HEK293T (cell line): Measurements from ENCODE around the gene MBD3L5.
"Not testable (repeated sequence)": the region's sequence is repeated elsewhere in the genome, so short reads cannot be mapped to it uniquely, and the experiment has no call there.

Source experiments
- CTCF ChIA-PET: fragments of 350-600 bp; formaldehyde crosslinking; extraction: SDS; loops from one replicate; lab custom pipeline; 2021; ENCODE audit warnings: antibody characterized with exemption, inconsistent platforms; lab: Yijun Ruan, JAX
- POLR2A ChIA-PET: fragments of 350-600 bp; formaldehyde crosslinking; extraction: SDS; loops from one replicate; lab custom pipeline; 2020; ENCODE audit warnings: antibody characterized with exemption, inconsistent platforms; lab: Yijun Ruan, JAX
- DNase-seq: peaks from one replicate; pipeline ENCODE4 v3.0.0; 2012; ENCODE audit warnings: mixed read lengths; ENCODE audit errors: extremely low spot score
- ARNT ChIP-seq: fragments of 450-650 bp; IDR thresholded peaks from 2 replicates; pipeline ENCODE4 v1.6.1; 2017; ENCODE audit warnings: mild to moderate bottlenecking
- BHLHE40 ChIP-seq: fragments of 450-650 bp; IDR thresholded peaks from 2 replicates; pipeline ENCODE4 v1.6.1; 2016; ENCODE audit warnings: mild to moderate bottlenecking, moderate library complexity, borderline replicate concordance
- CTBP1 ChIP-seq: fragments of 450-650 bp; IDR thresholded peaks from 2 replicates; pipeline ENCODE4 v1.6.1; 2016; ENCODE audit warnings: borderline replicate concordance
- ELF4 ChIP-seq: fragments of 450-650 bp; IDR thresholded peaks from 2 replicates; pipeline ENCODE4 v1.6.1; 2017; ENCODE audit warnings: antibody characterized with exemption
- FOXA1 ChIP-seq: fragments of 450-650 bp; IDR thresholded peaks from 2 replicates; pipeline ENCODE4 v1.6.1; 2016; ENCODE audit warnings: mild to moderate bottlenecking
- FOXK2 ChIP-seq: fragments of 450-650 bp; IDR thresholded peaks from 2 replicates; pipeline ENCODE4 v1.6.1; 2016; ENCODE audit warnings: mild to moderate bottlenecking
- FOXM1 ChIP-seq: fragments of 450-650 bp; IDR thresholded peaks from 2 replicates; pipeline ENCODE4 v1.6.1; 2017; ENCODE audit warnings: mild to moderate bottlenecking, borderline replicate concordance
- HDGF ChIP-seq: fragments of 450-650 bp; IDR thresholded peaks from 2 replicates; pipeline ENCODE4 v1.6.1; 2017; ENCODE audit warnings: antibody characterized with exemption, borderline replicate concordance
- L3MBTL2 ChIP-seq: fragments of 450-650 bp; conservative IDR thresholded peaks from 2 replicates; pipeline ENCODE4 v1.6.1; 2016; ENCODE audit warnings: mild to moderate bottlenecking
- LEF1 ChIP-seq: fragments of 450-650 bp; IDR thresholded peaks from 2 replicates; pipeline ENCODE4 v1.6.1; 2017; ENCODE audit warnings: mild to moderate bottlenecking, borderline replicate concordance
- NFRKB ChIP-seq: fragments of 450-650 bp; IDR thresholded peaks from 2 replicates; pipeline ENCODE4 v1.6.1; 2016; ENCODE audit warnings: mild to moderate bottlenecking, moderate library complexity
- SP1 ChIP-seq: fragments of 450-650 bp; IDR thresholded peaks from 2 replicates; pipeline ENCODE4 v1.6.1; 2017
- SUZ12 ChIP-seq: fragments of 450-650 bp; IDR thresholded peaks from 2 replicates; pipeline ENCODE4 v1.6.1; 2016; ENCODE audit warnings: mild to moderate bottlenecking
- TARDBP ChIP-seq: fragments of 450-650 bp; IDR thresholded peaks from 2 replicates; pipeline ENCODE4 v1.6.1; 2016
- ZNF384 ChIP-seq: fragments of 450-650 bp; IDR thresholded peaks from 2 replicates; pipeline ENCODE4 v1.6.1; 2016
- TF ChIP-seq, protein P1 (sequence below): fragments of 450-650 bp; IDR thresholded peaks from 2 replicates; pipeline ENCODE4 v1.6.1; 2016

MBD3L5 gene

DNA sequence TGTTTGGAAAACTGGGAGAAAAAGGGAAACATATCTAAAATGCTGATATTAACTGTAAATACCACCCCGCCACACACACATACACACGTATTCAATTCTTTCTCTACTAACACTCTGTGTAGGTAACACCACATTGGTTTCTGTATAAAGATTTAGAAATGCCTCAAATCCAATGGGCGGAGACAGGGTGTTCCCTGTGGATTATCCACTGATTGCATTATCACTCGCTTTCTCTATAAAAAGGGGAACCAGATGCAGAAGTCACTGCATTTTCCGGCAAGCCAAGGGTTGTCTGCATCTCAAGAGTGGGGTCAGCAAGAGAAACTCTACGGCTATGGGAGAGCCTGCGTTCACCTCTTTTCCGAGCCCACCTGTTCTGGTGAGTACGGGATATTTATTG is at the start of gene MBD3L5:
Gene MBD3L5, plus strand, starts transcription at position 301 of the 400 bp plus-strand sequence. Its CDS starts 34 bp downstream, at position 335.
- POLR2A ChIA-PET: interaction anchor here (0.6 kb wide), 1 partner anchor 39 kb away, joined by 3 read pairs; the partner anchor contains the start of gene ZNF557
- CTCF ChIA-PET, DNase-seq: not testable (repeated sequence)

DNA sequence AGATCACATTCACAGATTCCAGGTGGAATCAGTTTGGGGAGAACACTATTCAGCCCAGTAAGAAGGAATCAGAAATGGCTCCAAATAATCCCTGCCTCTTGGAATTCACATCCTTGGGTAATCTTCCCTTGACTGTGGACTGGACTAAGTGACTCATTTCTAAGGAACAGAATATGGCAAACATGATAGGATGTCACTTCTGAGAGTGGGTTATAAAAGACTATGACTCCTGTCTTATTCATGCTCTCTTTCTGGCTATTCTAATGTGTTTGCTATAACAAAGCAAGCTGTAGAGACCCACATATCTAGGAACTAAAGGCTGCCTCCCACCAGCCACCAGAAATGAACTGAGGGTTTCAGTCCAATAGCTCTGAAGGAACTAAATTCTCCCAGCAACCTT is 46.9 kb upstream of the MBD3L5 start:
- POLR2A ChIA-PET: no interaction called here
- CTCF ChIA-PET: no interaction called here
- TF ChIP-seq LEF1 (no peak), FOXM1 (no peak)

DNA sequence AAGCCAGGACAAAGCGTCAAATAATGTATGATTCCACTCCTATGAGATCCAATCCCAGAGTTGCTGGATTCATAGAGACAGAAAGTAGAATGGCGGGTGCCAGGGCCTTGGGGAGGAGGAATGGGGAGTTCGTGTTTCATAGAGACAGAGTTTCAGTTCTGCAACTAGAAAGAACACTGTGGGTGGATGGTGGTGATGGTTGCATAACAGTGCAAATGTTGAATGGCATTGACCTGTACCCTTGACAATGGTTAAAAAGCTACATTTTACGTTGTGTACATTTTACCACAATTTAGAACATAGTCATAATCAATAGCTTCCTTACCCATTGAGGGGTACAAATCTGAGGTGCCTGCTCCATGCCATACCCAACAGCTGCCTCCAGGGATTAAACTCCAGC is 42.5 kb upstream of the MBD3L5 start:
- POLR2A ChIA-PET: no interaction called here
- CTCF ChIA-PET: no interaction called here
- TF ChIP-seq CTBP1: no peak
- no peak for TF ChIP-seq TARDBP
- no peak for TF ChIP-seq ZNF384
- TF ChIP-seq FOXM1: no peak
- TF ChIP-seq ARNT: no peak
- no peak for TF ChIP-seq FOXK2
- no peak for TF ChIP-seq SUZ12
- TF ChIP-seq NFRKB: no peak
- TF ChIP-seq ELF4: no peak
- no peak for TF ChIP-seq HDGF
- TF ChIP-seq SP1: no peak
- TF ChIP-seq LEF1: no peak
- no peak for DNase-seq

More for the DNA sequence above, 46.9 kb upstream of the MBD3L5 start:
- DNase-seq: no peak

DNA sequence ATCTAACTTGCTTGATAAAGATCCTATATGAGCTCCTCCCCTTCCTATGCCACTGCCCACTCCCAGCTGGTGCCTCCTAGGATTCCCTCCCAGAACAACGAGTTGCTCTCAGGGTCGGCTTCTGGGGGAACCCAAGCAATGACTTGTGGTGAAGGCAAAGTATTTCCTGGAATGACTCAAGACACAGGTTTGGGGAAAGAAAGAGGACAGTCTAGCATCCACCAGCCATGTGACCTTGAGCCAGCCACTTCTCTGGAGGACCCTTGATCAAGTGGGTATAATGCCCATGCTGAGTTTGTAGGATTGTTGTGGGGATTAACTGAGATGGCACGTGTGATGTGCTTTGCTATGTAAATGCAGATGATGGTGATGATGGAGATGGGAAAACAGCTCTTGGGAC is 42.1 kb upstream of the MBD3L5 start:
- POLR2A ChIA-PET: no interaction called here
- DNase-seq: no peak
- CTCF ChIA-PET: no interaction called here
- no peak for TF ChIP-seq ZNF384
- no peak for TF ChIP-seq CTBP1
- TF ChIP-seq SUZ12: no peak
- no peak for TF ChIP-seq HDGF
- TF ChIP-seq L3MBTL2: no peak
- no peak for TF ChIP-seq FOXK2
- no peak for TF ChIP-seq FOXA1
- TF ChIP-seq, protein P1, sequence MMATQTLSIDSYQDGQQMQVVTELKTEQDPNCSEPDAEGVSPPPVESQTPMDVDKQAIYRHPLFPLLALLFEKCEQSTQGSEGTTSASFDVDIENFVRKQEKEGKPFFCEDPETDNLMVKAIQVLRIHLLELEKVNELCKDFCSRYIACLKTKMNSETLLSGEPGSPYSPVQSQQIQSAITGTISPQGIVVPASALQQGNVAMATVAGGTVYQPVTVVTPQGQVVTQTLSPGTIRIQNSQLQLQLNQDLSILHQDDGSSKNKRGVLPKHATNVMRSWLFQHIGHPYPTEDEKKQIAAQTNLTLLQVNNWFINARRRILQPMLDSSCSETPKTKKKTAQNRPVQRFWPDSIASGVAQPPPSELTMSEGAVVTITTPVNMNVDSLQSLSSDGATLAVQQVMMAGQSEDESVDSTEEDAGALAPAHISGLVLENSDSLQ: no peak
- no peak for TF ChIP-seq BHLHE40
- no peak for TF ChIP-seq NFRKB
- no peak for TF ChIP-seq LEF1
- TF ChIP-seq TARDBP: no peak
- TF ChIP-seq ARNT: no peak

DNA sequence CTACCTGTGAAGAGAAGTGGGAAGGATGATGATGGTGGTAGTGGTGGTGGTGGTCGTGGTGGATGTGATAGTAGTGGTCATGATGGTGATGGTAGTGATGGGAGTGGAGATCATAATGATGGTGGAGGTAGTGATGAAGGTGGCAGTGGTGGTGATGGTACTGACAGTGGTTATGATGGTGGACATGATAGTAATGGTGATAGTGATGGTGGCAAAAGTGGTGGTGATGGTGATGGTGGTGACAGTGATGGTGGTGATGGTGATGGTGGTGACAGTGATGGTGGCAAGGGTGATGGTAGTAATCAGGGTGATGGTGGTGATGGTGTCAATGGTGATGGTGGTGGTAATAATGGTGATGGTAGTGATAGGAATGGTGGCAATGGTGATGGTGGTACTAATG is 35.3 kb upstream of the MBD3L5 start:
- CTCF ChIA-PET: no interaction called here
- no peak for DNase-seq
- TF ChIP-seq ZNF384 (no peak), L3MBTL2 (no peak)
- TF ChIP-seq, protein P1: no peak
- POLR2A ChIA-PET: no interaction called here

DNA sequence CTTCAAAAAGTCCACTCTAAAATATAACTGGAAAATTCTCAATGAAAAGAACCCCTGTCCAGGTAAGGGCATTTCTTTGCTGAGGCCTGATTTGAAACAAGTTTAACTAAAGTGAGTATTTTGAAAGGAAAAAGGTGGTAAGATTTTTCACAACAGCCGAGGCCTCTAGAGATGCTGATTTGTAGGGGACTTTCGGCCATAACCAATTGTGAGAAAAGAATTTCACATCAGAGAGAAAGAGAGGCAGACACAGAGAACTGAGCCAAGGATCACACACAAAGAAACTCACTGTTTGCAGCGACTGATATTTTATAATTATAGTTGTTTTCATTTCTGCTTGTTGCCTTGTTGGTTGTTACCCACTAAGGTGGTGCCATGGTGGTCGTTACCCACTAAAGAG is 33.6 kb upstream of the MBD3L5 start:
- ChIA-PET CTCF (no interaction called here), POLR2A (no interaction called here)
- no peak for DNase-seq
- no peak for TF ChIP-seq ARNT
- no peak for TF ChIP-seq LEF1
- no peak for TF ChIP-seq CTBP1
- no peak for TF ChIP-seq ELF4
- TF ChIP-seq SP1: no peak
- no peak for TF ChIP-seq NFRKB

DNA sequence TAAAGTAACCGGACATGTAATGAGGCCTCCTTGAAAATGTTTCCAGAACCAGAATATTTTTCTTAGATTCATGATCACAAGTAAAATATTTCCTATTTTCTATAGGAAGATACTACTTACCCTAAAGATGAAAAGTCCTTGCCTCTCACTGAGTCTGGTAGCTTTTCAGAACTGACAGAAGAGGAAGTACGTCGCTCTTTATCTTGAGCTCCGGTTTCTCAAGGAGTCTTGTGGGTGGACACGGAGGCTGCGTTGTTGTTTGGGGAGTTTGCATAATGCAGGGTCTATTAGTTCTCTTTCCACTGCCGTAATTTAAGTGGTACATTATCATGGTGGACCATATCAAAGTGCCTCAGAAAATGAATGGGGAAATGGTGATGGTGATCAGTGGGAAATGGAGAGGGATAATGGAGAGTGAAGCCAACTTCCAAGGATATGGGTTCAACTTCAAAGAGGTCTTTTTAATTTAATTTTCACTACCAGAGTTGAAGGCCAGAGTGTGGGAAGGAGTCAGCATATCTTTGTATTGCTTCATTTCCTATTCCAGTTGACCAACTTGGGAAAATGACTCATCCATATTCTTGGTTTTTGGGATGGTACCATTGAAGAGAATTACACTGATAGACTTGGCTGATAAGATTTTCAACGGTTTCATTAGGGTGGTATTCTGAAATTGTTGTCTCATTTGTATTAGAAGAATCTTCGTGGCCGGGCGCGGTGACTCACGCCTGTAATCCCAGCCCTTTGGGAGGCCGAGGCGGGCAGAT is 32.5 kb upstream of the MBD3L5 start:
- DNase-seq: no peak
- POLR2A ChIA-PET: no interaction called here
- TF ChIP-seq, protein P1: no peak
- no peak for TF ChIP-seq SUZ12
- TF ChIP-seq ZNF384: no peak
- no peak for TF ChIP-seq HDGF
- TF ChIP-seq SP1: no peak
- no peak for TF ChIP-seq FOXA1
- TF ChIP-seq BHLHE40: no peak
- no peak for TF ChIP-seq FOXM1
- no peak for TF ChIP-seq ELF4
- no peak for TF ChIP-seq CTBP1
- no peak for TF ChIP-seq ARNT
- no peak for TF ChIP-seq LEF1
- CTCF ChIA-PET: no interaction called here
